Loucy (cell line): ENCODE measurements around the gene ACER3.

ENCODE experiments used
- CTCF ChIP-seq: fragments of 200-600 bp; sonication (generic); conservative IDR thresholded peaks from 2 replicates; pipeline ENCODE4 v1.5.1; 2014; ENCODE audit warnings: mild to moderate bottlenecking, antibody characterized with exemption, low read length
- EZH2phosphoT487 ChIP-seq: fragments of 200-600 bp; IDR thresholded peaks from 2 replicates; pipeline ENCODE4 v1.6.1; 2018; ENCODE audit warnings: antibody characterized with exemption, mild to moderate bottlenecking, moderate library complexity, borderline replicate concordance

- no peak for TF ChIP-seq CTCF
- no peak for TF ChIP-seq EZH2phosphoT487
Measured at GRCh38 chr11:77071077-77071476, 210.4 kb downstream of the ACER3 start.
